Activated naive CD4-positive, alpha-beta T cell treated with anti-CD3 and anti-CD28 coated beads for 36 hours (primary cell): ENCODE measurements around the gene SLC35F3. TPM values are rescaled to one million over a fixed set of nuclear protein-coding genes. Genes with fewer than 3 reads are reported as not detected.

Experiments used
- CTCF ChIA-PET: fragments of 350-600 bp; sonication (Branson Sonifier 250); formaldehyde crosslinking; loops from one replicate; lab custom pipeline; 2021; ENCODE audit warnings: antibody characterized with exemption; lab: Charles Lee
- DNase-seq: peaks from one replicate; pipeline ENCODE4 v3.0.0-alpha.2; 2020
- H3K27ac Mint-ChIP-seq: one replicate; pipeline ENCODE4 v1.8.0; 2021; ENCODE audit warnings: mild to moderate bottlenecking, mixed read lengths
- H3K27me3 Mint-ChIP-seq: one replicate; pipeline ENCODE4 v1.8.0; 2021; ENCODE audit warnings: low read depth, mixed read lengths
- H3K36me3 Mint-ChIP-seq: one replicate; pipeline ENCODE4 v1.8.0; 2021; ENCODE audit warnings: low read depth, mixed read lengths
- H3K4me1 Mint-ChIP-seq: one replicate; pipeline ENCODE4 v1.8.0; 2021; ENCODE audit warnings: low read depth, mixed read lengths
- H3K4me3 Mint-ChIP-seq: one replicate; pipeline ENCODE4 v1.8.0; 2021; ENCODE audit warnings: mild to moderate bottlenecking, moderate library complexity, mixed read lengths
- H3K9me3 Mint-ChIP-seq: one replicate; pipeline ENCODE4 v1.8.0; 2021; ENCODE audit warnings: mixed read lengths
- intact Hi-C: fragments of 100-400 bp; cut with micrococcal nuclease; formaldehyde crosslinking; loops from one replicate; pipeline ENCODE4 v1.15.1; 2023
- total RNA-seq, 2 experiments: library from RNA; stranded (reverse); gene quantifications; one replicate each; pipeline ENCODE4 v1.2.3, GENCODE V29; 2021

Gene SLC35F3
- total RNA-seq, 2 experiments from 2014 or later: not detected

- CTCF ChIA-PET: interaction anchor here (3.0 to 3.1 kb wide), 2 partner anchors 47 to 50 kb away, joined by 10 to 12 read pairs; no protein-coding TSS in a partner anchor
- Mint-ChIP-seq H3K36me3 (no peaks in the 10 kb centered on the region), H3K27me3 (peaks cover 23% of the 10 kb centered on the region), H3K4me1 (peaks cover 13% of the 10 kb centered on the region), H3K27ac (no peak overlapping the region), H3K9me3 (peaks cover 5% of the 10 kb centered on the region), H3K4me3 (no peak overlapping the region)
- no peak for DNase-seq
- intact Hi-C loops: no loop called here
These were observed 358.3 kb downstream of the SLC35F3 start for GRCh38 chr1:234262754-234263105.

GRCh38 chr1:234264832-234265231 lies 360.4 kb downstream of the SLC35F3 start:
- Mint-ChIP-seq H3K4me1 (peaks cover 16% of the 10 kb centered on the region), H3K9me3 (peaks cover 2% of the 10 kb centered on the region), H3K27ac (no peak overlapping the region), H3K27me3 (peaks cover 16% of the 10 kb centered on the region), H3K4me3 (no peak overlapping the region), H3K36me3 (no peaks in the 10 kb centered on the region)
- no peak for DNase-seq
- intact Hi-C loops: no loop called here
- CTCF ChIA-PET: interaction anchor here (3.0 to 3.1 kb wide), 2 partner anchors 45 to 52 kb away, joined by 10 to 12 read pairs; no protein-coding TSS in a partner anchor

GRCh38 chr1:234265321-234265720 lies 360.8 kb downstream of the SLC35F3 start:
- Mint-ChIP-seq H3K36me3 (no peaks in the 10 kb centered on the region), H3K27ac (no peak overlapping the region), H3K27me3 (peaks cover 13% of the 10 kb centered on the region), H3K9me3 (peaks cover 2% of the 10 kb centered on the region), H3K4me1 (peaks cover 18% of the 10 kb centered on the region), H3K4me3 (no peak overlapping the region)
- DNase-seq: no peak
- CTCF ChIA-PET: no interaction called here
- intact Hi-C loops: no loop called here

GRCh38 chr1:234265861-234266260 lies 361.4 kb downstream of the SLC35F3 start:
- no peak overlapping the region for H3K4me3 Mint-ChIP-seq
- peaks cover 18% of the 10 kb centered on the region for H3K4me1 Mint-ChIP-seq
- H3K36me3 Mint-ChIP-seq: no peaks in the 10 kb centered on the region
- no peak overlapping the region for H3K27ac Mint-ChIP-seq
- DNase-seq: no peak
- intact Hi-C loops: no loop called here
- H3K27me3 Mint-ChIP-seq: peaks cover 8% of the 10 kb centered on the region
- CTCF ChIA-PET: no interaction called here
- H3K9me3 Mint-ChIP-seq: peaks cover 2% of the 10 kb centered on the region

- DNase-seq: peak; percentile 11
- CTCF ChIA-PET: interaction anchor here (1.3 to 1.9 kb wide), 2 partner anchors 40 to 57 kb away, joined by 3 to 6 read pairs; no protein-coding TSS in a partner anchor
- H3K27ac Mint-ChIP-seq: no peak overlapping the region
- intact Hi-C loops: loop anchor here (2.0 to 5.0 kb wide), 5 partner anchors 58 to 1729 kb away; no protein-coding TSS in a partner anchor
- peaks cover 2% of the 10 kb centered on the region for H3K9me3 Mint-ChIP-seq
- peaks cover 25% of the 10 kb centered on the region for H3K27me3 Mint-ChIP-seq
- peaks cover 26% of the 10 kb centered on the region for H3K4me1 Mint-ChIP-seq
- H3K36me3 Mint-ChIP-seq: no peaks in the 10 kb centered on the region
- H3K4me3 Mint-ChIP-seq: no peak overlapping the region
These were observed 365.6 kb downstream of the SLC35F3 start for GRCh38 chr1:234270093-234270492.

- intact Hi-C loops: loop anchor here (1.0 to 5.0 kb wide), 9 partner anchors 10 to 1728 kb away; no protein-coding TSS in a partner anchor
- Mint-ChIP-seq H3K4me3 (no peak overlapping the region), H3K9me3 (peaks cover 2% of the 10 kb centered on the region), H3K27ac (no peak overlapping the region), H3K27me3 (peaks cover 28% of the 10 kb centered on the region), H3K4me1 (peaks cover 26% of the 10 kb centered on the region), H3K36me3 (no peaks in the 10 kb centered on the region)
- DNase-seq: no peak
- CTCF ChIA-PET: interaction anchor here (0.5 to 1.9 kb wide), 6 partner anchors 16 to 115 kb away, joined by 3 to 6 read pairs (median 3); no protein-coding TSS in a partner anchor
These were observed 366.2 kb downstream of the SLC35F3 start for GRCh38 chr1:234270581-234271242.

GRCh38 chr1:234271243-234271606 lies 366.7 kb downstream of the SLC35F3 start:
- H3K9me3 Mint-ChIP-seq: peaks cover 2% of the 10 kb centered on the region
- H3K27me3 Mint-ChIP-seq: peaks cover 28% of the 10 kb centered on the region
- H3K4me1 Mint-ChIP-seq: peaks cover 26% of the 10 kb centered on the region
- no peak overlapping the region for H3K27ac Mint-ChIP-seq
- CTCF ChIA-PET: interaction anchor here (0.7 to 1.9 kb wide), 4 partner anchors 16 to 115 kb away, joined by 3 to 6 read pairs (median 4); no protein-coding TSS in a partner anchor
- no peaks in the 10 kb centered on the region for H3K36me3 Mint-ChIP-seq
- intact Hi-C loops: loop anchor here (1.0 to 5.0 kb wide), 9 partner anchors 11 to 1728 kb away; no protein-coding TSS in a partner anchor
- peak; percentile 22 for DNase-seq
- H3K4me3 Mint-ChIP-seq: no peak overlapping the region

GRCh38 chr1:234272656-234273312 lies 368.3 kb downstream of the SLC35F3 start:
- H3K27ac Mint-ChIP-seq: no peak overlapping the region
- H3K4me1 Mint-ChIP-seq: peaks cover 26% of the 10 kb centered on the region
- DNase-seq: no peak
- no peaks in the 10 kb centered on the region for H3K36me3 Mint-ChIP-seq
- CTCF ChIA-PET: no interaction called here
- peaks cover 2% of the 10 kb centered on the region for H3K9me3 Mint-ChIP-seq
- intact Hi-C loops: loop anchor here (5.0 kb wide), 2 partner anchors 60 to 655 kb away; no protein-coding TSS in a partner anchor
- peaks cover 30% of the 10 kb centered on the region for H3K27me3 Mint-ChIP-seq
- no peak overlapping the region for H3K4me3 Mint-ChIP-seq

- H3K4me3 Mint-ChIP-seq: no peak overlapping the region
- CTCF ChIA-PET: interaction anchor here (1.1 kb wide), 1 partner anchor 36 kb away, joined by 3 read pairs; no protein-coding TSS in a partner anchor
- DNase-seq: no peak
- no peaks in the 10 kb centered on the region for H3K9me3 Mint-ChIP-seq
- peaks cover 30% of the 10 kb centered on the region for H3K27me3 Mint-ChIP-seq
- H3K4me1 Mint-ChIP-seq: peaks cover 26% of the 10 kb centered on the region
- intact Hi-C loops: loop anchor here (5.0 kb wide), 2 partner anchors 62 to 653 kb away; no protein-coding TSS in a partner anchor
- no peaks in the 10 kb centered on the region for H3K36me3 Mint-ChIP-seq
- no peak overlapping the region for H3K27ac Mint-ChIP-seq
These were observed 369.5 kb downstream of the SLC35F3 start for GRCh38 chr1:234273981-234274380.

GRCh38 chr1:234276151-234276788 lies 371.8 kb downstream of the SLC35F3 start:
- Mint-ChIP-seq H3K4me1 (peaks cover 10% of the 10 kb centered on the region), H3K36me3 (no peaks in the 10 kb centered on the region), H3K9me3 (no peaks in the 10 kb centered on the region), H3K27me3 (peaks cover 28% of the 10 kb centered on the region), H3K27ac (no peak overlapping the region), H3K4me3 (no peak overlapping the region)
- CTCF ChIA-PET: interaction anchor here (0.6 to 2.9 kb wide), 2 partner anchors 34 to 1801 kb away, joined by 3 to 8 read pairs; no protein-coding TSS in a partner anchor
- no peak for DNase-seq
- intact Hi-C loops: no loop called here

GRCh38 chr1:234277161-234277868 lies 372.8 kb downstream of the SLC35F3 start:
- peaks cover 28% of the 10 kb centered on the region for H3K27me3 Mint-ChIP-seq
- intact Hi-C loops: no loop called here
- H3K27ac Mint-ChIP-seq: no peak overlapping the region
- CTCF ChIA-PET: interaction anchor here (1.6 to 2.9 kb wide), 2 partner anchors 33 to 64 kb away, joined by 3 to 8 read pairs; no protein-coding TSS in a partner anchor
- H3K4me3 Mint-ChIP-seq: no peak overlapping the region
- H3K4me1 Mint-ChIP-seq: peaks cover 2% of the 10 kb centered on the region
- DNase-seq: no peak
- H3K36me3 Mint-ChIP-seq: no peaks in the 10 kb centered on the region
- H3K9me3 Mint-ChIP-seq: no peaks in the 10 kb centered on the region
